Stimulated activated naive B cell treated with anti-CD40 and anti-IgM and Interleukin-4, amounts not matched to agents 10 μg/mL and 1 μg/mL and 100 μg/mL, for 72 hours (primary cell): ENCODE data around the gene NHLH1.
"Not testable (repeated sequence)": the region's sequence is repeated elsewhere in the genome, so short reads cannot be mapped to it uniquely, and the experiment has no call there.

Source experiments
- ATAC-seq, 2 donors: fragments of 150-1000 bp; cut with Tn5 transposase; replicated peaks; 2 replicates each; pipeline ENCODE4 v1.10.0; 2021; ENCODE audit warnings: moderate library complexity in 1 of 2
- DNase-seq: peaks from one replicate; pipeline ENCODE4 v3.0.0; 2021
- H3K27ac Mint-ChIP-seq: one replicate; pipeline ENCODE4 v1.8.0; 2022; ENCODE audit warnings: mild to moderate bottlenecking, mixed read lengths
- H3K27me3 Mint-ChIP-seq, 2 donors: one replicate each; pipeline ENCODE4 v1.8.0; 2022; ENCODE audit warnings: mixed read lengths in 2 of 2
- H3K36me3 Mint-ChIP-seq, 2 donors: one replicate each; pipeline ENCODE4 v1.8.0; 2022; ENCODE audit warnings: mixed read lengths in 2 of 2, mild to moderate bottlenecking in 1 of 2
- H3K4me1 Mint-ChIP-seq, 2 donors: one replicate each; pipeline ENCODE4 v1.8.0; 2022; ENCODE audit warnings: mixed read lengths in 2 of 2, mild to moderate bottlenecking in 1 of 2
- H3K4me3 Mint-ChIP-seq, 2 donors: one replicate each; pipeline ENCODE4 v1.8.0; 2022; ENCODE audit warnings: mild to moderate bottlenecking in 2 of 2, mixed read lengths in 2 of 2, moderate library complexity in 1 of 2
- H3K9me3 Mint-ChIP-seq, 2 donors: one replicate each; pipeline ENCODE4 v1.8.0; 2022; ENCODE audit warnings: mixed read lengths in 2 of 2, mild to moderate bottlenecking in 1 of 2

Gene NHLH1

GRCh38 chr1:160377585-160378206 lies 10.8 kb downstream of the NHLH1 start:
- Mint-ChIP-seq H3K4me3 (no peak overlapping the region), H3K27ac (no peak overlapping the region), H3K4me1 (peaks cover 18 to 27% of the 10 kb centered on the region in 2 donors), H3K27me3 (no peaks in the 10 kb centered on the region), H3K9me3 (no peaks in the 10 kb centered on the region), H3K36me3 (no peaks in the 10 kb centered on the region)
- ATAC-seq: no peak
- DNase-seq: no peak

GRCh38 chr1:160384812-160385211 lies 17.9 kb downstream of the NHLH1 start:
- not testable (repeated sequence) for H3K27me3 Mint-ChIP-seq

GRCh38 chr1:160388406-160388805 lies 21.5 kb downstream of the NHLH1 start:
- H3K27ac Mint-ChIP-seq, H3K36me3 Mint-ChIP-seq, DNase-seq, H3K4me1 Mint-ChIP-seq, H3K4me3 Mint-ChIP-seq, ATAC-seq, H3K9me3 Mint-ChIP-seq: not testable (repeated sequence)
- peaks cover 14 to 16% of the 10 kb centered on the region in 2 donors for H3K27me3 Mint-ChIP-seq

More at GRCh38 chr1:160384812-160385211, 17.9 kb downstream of the NHLH1 start:
- H3K27ac Mint-ChIP-seq, H3K36me3 Mint-ChIP-seq, H3K4me3 Mint-ChIP-seq, H3K4me1 Mint-ChIP-seq, H3K9me3 Mint-ChIP-seq, DNase-seq, ATAC-seq: not testable (repeated sequence)

- Mint-ChIP-seq H3K4me1 (peaks cover 8 to 9% of the 10 kb centered on the region in 2 donors), H3K27me3 (peaks cover 8 to 9% of the 10 kb centered on the region in 2 donors), H3K36me3 (no peaks in the 10 kb centered on the region), H3K9me3 (no peaks in the 10 kb centered on the region), H3K27ac (no peak overlapping the region), H3K4me3 (no peak overlapping the region)
- ATAC-seq (no peak), DNase-seq (no peak)
These were observed 27.8 kb downstream of the NHLH1 start for GRCh38 chr1:160394673-160395072.

GRCh38 chr1:160397651-160398050 lies 30.8 kb downstream of the NHLH1 start:
- no peaks in the 10 kb centered on the region for H3K36me3 Mint-ChIP-seq
- H3K4me1 Mint-ChIP-seq: peaks cover 16 to 24% of the 10 kb centered on the region in 2 donors

GRCh38 chr1:160398823-160399222 lies 32.0 kb downstream of the NHLH1 start:
- no peak overlapping the region for H3K4me3 Mint-ChIP-seq
- no peaks in the 10 kb centered on the region for H3K36me3 Mint-ChIP-seq
- no peak overlapping the region for H3K27ac Mint-ChIP-seq
- peaks cover 7 to 10% of the 10 kb centered on the region in 2 donors for H3K27me3 Mint-ChIP-seq
- DNase-seq (no peak), ATAC-seq (no peak)
- H3K4me1 Mint-ChIP-seq: peaks cover 17 to 27% of the 10 kb centered on the region in 2 donors
- H3K9me3 Mint-ChIP-seq: no peaks in the 10 kb centered on the region

More at GRCh38 chr1:160397651-160398050, 30.8 kb downstream of the NHLH1 start:
- H3K27me3 Mint-ChIP-seq: peaks cover 7 to 10% of the 10 kb centered on the region in 2 donors
- ATAC-seq (no peak), DNase-seq (no peak)
- no peak overlapping the region for H3K4me3 Mint-ChIP-seq
- H3K27ac Mint-ChIP-seq: no peak overlapping the region
- H3K9me3 Mint-ChIP-seq: no peaks in the 10 kb centered on the region

GRCh38 chr1:160399544-160400222 lies 32.8 kb downstream of the NHLH1 start:
- DNase-seq: no peak
- Mint-ChIP-seq H3K4me3 (peak overlapping the region; percentile 22 to 46), H3K4me1 (peaks cover 20 to 33% of the 10 kb centered on the region in 2 donors), H3K27me3 (peaks cover 7 to 10% of the 10 kb centered on the region in 2 donors), H3K36me3 (no peaks in the 10 kb centered on the region), H3K9me3 (no peaks in the 10 kb centered on the region), H3K27ac (no peak overlapping the region)
- ATAC-seq: no peak

GRCh38 chr1:160400223-160400645 lies 33.4 kb downstream of the NHLH1 start, which contains the start of gene VANGL2:
TSS of gene VANGL2 (plus strand) at chr1:160400564. CDS start at chr1:160415838, 15,274 bp downstream.
- ATAC-seq (peak; percentile 30 to 66), DNase-seq (peak; percentile 29)
- Mint-ChIP-seq H3K4me3 (peak within 1 kb of the TSS; percentile 77 to 83), H3K9me3 (no peaks in the 10 kb centered on the region), H3K27ac (no peak within 1 kb of the TSS), H3K27me3 (peaks cover 7 to 10% of the 10 kb centered on the region in 2 donors), H3K36me3 (no peaks in the 10 kb centered on the region), H3K4me1 (peaks cover 22 to 33% of the 10 kb centered on the region in 2 donors)

- peaks cover 22 to 33% of the 10 kb centered on the region in 2 donors for H3K4me1 Mint-ChIP-seq
- H3K27ac Mint-ChIP-seq: no peak overlapping the region
- peaks cover 7 to 10% of the 10 kb centered on the region in 2 donors for H3K27me3 Mint-ChIP-seq
- H3K36me3 Mint-ChIP-seq: no peaks in the 10 kb centered on the region
- ATAC-seq (peak; percentile 43 to 58), DNase-seq (no peak)
- H3K9me3 Mint-ChIP-seq: no peaks in the 10 kb centered on the region
- peak overlapping the region; percentile 77 to 83 for H3K4me3 Mint-ChIP-seq
These were observed 34.0 kb downstream of the NHLH1 start for GRCh38 chr1:160400646-160401486.

GRCh38 chr1:160401487-160401805 lies 34.6 kb downstream of the NHLH1 start:
- ATAC-seq (no peak), DNase-seq (no peak)
- Mint-ChIP-seq H3K36me3 (no peaks in the 10 kb centered on the region), H3K27ac (no peak overlapping the region), H3K4me3 (peak overlapping the region; percentile 55 to 83), H3K27me3 (peaks cover 7 to 10% of the 10 kb centered on the region in 2 donors), H3K4me1 (peaks cover 21 to 31% of the 10 kb centered on the region in 2 donors), H3K9me3 (no peaks in the 10 kb centered on the region)

- H3K4me1 Mint-ChIP-seq: peaks cover 17 to 25% of the 10 kb centered on the region in 2 donors
These were observed 35.3 kb downstream of the NHLH1 start for GRCh38 chr1:160402001-160402795.

GRCh38 chr1:160403244-160403643 lies 36.4 kb downstream of the NHLH1 start:
- H3K4me3 Mint-ChIP-seq: no peak overlapping the region
- no peak for ATAC-seq
- peaks cover 19 to 25% of the 10 kb centered on the region in 2 donors for H3K4me1 Mint-ChIP-seq

More at GRCh38 chr1:160402001-160402795, 35.3 kb downstream of the NHLH1 start:
- H3K27me3 Mint-ChIP-seq: peaks cover 7 to 10% of the 10 kb centered on the region in 2 donors
- H3K36me3 Mint-ChIP-seq: no peaks in the 10 kb centered on the region
- ATAC-seq: no peak
- H3K27ac Mint-ChIP-seq: no peak overlapping the region
- no peaks in the 10 kb centered on the region for H3K9me3 Mint-ChIP-seq
- no peak overlapping the region for H3K4me3 Mint-ChIP-seq
- DNase-seq: no peak

GRCh38 chr1:160404094-160404493 lies 37.2 kb downstream of the NHLH1 start:
- Mint-ChIP-seq H3K9me3 (no peaks in the 10 kb centered on the region), H3K4me1 (peaks cover 15 to 25% of the 10 kb centered on the region in 2 donors), H3K27me3 (peaks cover 7 to 10% of the 10 kb centered on the region in 2 donors), H3K4me3 (no peak overlapping the region), H3K27ac (no peak overlapping the region), H3K36me3 (no peaks in the 10 kb centered on the region)
- ATAC-seq (peak; percentile 58 to 65), DNase-seq (no peak)

More at GRCh38 chr1:160403244-160403643, 36.4 kb downstream of the NHLH1 start:
- H3K27ac Mint-ChIP-seq: no peak overlapping the region
- no peak for DNase-seq
- no peaks in the 10 kb centered on the region for H3K9me3 Mint-ChIP-seq
- peaks cover 7 to 10% of the 10 kb centered on the region in 2 donors for H3K27me3 Mint-ChIP-seq
- no peaks in the 10 kb centered on the region for H3K36me3 Mint-ChIP-seq
